GM21528 (cell line): ENCODE data around the gene CCDC40.
"Not testable (repeated sequence)": the region's sequence is repeated elsewhere in the genome, so short reads cannot be mapped to it uniquely, and the experiment has no call there.

Experiments
- ATAC-seq: cut with Tn5 transposase; IDR thresholded peaks from one replicate; pipeline ENCODE4 v1.9.1; 2021; ENCODE audit warnings: mild to moderate bottlenecking, moderate library complexity; ENCODE audit not compliant: unreplicated experiment, low FRiP score

Gene CCDC40

DNA sequence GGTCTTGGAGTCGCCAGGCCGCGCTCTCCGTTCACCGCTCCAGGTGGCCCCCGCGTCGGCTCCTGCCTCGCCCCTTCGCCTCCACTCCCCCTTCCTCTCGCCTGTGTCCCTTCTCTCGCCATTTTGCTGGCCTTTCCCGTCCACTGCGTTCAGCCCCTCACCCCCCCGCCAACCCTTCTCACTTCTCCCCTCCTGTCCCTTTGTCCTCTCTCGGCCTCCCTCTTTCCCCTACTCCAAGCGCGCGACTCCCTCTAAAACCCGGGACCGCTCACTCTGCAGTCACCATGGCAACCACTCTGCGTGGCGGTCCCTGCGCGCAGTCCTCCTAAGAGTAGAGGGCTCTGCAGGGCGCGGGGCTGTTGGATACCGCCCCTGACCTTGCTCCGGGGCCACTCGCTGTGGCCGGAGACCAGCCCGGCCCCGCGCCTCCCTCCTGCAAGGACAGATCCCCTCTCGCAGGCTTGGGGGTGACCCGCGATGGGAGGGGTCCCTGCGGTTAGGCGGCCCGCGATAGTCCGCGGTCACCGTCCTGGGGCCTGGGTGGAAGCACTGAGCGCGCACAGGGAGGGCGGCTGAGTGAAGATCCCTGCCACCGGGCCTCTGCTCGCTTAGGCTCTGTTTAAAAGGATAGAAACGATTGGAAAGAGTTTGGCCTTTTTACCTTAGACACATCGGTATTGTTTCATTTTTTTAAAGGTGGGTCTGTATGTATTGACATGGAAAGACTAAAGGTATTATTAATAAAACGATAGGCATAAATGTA, 454 bp downstream of the CCDC40 start:
- ATAC-seq, result no peak

DNA sequence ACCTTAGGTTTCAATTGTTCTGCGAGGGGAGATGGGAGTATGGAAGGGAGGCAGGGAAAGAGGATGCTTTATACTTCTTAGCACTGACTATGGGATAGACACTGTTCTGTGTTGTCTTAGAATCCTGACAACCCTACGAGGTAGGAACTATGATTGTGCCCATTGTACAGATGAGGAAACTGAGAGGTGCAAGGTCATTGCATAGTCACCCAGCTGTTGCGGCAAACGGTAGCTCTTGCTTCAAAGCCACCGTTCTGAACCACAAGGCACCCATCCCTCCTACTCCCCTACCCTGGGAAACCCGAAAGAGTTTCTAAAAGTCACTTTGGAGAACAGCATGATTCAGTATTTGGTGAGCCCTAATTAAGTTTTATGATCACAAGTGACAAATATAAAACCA, 7.5 kb downstream of the CCDC40 start:
- no peak for ATAC-seq

DNA sequence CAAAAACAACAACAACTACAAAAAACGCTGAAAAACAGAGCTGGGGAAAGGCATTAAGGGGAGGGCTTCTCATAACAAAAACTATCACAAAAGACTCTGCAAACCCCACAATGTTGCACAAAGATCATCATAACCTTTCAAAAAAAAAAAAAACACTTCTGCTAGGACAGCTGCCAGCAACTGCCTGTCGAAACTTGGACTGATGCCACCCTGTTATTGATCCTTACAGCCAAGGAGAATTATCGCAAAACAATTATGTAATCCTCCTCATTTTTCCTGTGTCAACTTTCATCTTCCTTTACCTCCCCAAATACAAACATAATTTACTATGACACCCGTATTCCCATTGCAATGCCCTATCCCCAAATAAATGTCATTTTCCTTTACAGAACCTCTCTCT, 9.3 kb downstream of the CCDC40 start:
- ATAC-seq, result no peak

DNA sequence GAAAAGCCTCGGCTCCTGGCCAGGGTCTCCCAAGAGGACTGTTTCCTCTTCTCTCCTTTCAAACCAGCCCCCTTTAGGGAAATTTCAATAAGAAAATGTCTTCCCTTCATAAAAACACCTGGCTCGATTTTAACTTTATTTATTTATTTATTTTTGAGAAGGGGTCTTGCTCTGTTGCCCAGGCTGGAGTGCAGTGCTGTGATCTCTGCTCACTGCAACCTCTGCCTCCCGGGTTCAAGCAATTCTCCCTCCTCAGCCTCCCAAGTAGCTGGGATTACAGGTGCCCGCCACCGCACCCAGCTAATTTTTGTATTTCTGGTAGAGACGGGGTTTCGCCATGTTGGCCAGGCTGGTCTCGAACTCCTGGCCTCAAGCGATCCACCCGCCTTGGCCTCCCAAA, 10.3 kb downstream of the CCDC40 start:
- ATAC-seq, result not testable (repeated sequence)

DNA sequence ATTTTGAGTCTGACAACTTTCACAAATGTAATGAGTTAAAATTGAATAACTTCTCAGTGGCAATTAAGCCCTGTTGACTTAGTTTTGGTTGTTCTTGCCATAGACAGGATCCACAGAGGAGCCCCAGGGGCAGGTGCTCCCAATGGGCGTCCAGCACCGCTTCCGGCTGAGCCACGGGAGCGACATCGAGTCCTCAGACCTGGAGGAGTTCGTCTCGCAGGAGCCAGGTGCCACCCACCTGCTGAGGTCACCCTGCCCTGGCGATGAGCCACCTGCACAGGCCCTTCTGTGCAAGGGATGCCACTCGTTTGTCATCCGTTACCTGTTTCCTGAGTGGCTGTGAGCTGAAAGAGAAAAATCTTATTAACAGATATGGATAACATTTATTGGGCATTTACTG, 10.7 kb downstream of the CCDC40 start:
- no peak for ATAC-seq

DNA sequence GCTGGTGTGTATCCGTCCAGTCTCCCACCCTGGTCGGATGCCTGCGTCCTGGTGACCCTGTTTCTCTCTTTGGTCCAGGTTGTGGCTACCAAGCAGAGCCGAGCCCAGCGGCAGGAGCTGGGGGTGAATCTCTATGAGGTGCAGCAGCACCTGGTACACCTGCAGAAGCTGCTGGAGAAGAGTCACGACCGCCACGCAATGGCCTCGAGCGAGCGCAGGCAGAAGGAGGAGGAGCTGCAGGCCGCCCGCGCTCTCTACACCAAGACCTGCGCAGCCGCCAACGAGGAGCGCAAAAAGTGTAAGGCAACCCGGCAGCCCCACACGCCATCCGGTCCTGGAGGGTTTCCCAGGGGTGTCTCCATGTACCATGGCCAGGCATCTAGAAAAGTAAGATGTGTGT, 13.5 kb downstream of the CCDC40 start:
- no peak for ATAC-seq

DNA sequence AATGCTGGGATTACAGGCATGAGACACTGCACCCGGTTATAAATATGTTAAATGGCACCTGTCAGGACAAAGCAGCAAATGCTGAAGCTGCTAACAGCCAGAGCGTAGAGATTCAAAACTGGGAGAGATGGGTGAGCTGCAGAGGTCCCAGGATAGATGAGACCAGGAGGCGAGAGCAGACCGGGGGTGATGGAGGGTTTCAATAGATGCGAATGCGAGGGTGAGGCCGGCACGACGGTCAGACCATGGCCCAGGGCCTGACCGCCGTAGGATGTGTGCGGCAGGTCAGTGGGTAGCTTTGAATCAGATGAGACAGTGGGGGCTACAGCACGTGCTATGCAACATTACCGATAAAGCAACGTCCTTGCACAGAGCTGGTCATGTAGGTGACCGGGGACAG, 14.3 kb downstream of the CCDC40 start:
- ATAC-seq, result no peak

DNA sequence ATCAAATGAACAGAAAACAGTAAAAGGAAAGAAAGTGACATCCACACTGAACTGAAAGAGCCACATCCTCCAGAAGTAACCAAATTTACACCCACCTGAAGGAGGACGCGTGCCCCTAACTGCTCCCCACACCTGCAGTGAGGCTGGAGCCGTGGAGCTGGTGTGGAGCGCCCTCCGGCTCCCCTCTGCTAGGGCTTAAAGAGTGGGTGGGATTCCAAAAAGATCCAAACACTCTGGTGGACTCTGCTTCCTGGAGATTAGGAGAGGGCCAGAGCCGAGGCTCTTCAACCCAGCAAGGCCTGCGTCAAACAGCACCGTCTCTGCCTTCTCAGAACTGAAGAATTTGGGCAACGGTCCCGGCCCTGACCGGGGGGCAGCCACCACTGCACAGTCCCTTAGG, 15.2 kb downstream of the CCDC40 start:
- no peak for ATAC-seq

DNA sequence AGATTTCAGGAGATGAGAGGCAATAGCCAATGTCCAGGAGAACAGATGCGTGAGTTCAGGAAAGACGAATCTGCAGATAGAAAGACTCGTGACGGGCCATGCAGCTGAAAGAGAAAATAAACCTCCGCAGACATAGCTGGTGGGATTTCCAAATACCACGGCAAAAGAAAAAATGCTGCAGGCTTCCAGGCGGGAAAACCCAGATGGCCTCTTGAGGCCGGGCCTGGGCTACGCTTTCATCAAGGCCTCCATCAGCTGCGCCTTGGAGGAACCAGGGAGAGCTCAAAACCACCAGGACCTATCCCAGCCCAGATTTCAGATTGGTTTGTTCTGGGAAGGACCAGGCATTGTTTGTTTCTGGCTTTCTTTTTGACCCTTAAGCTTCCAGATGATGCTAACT, 16.7 kb downstream of the CCDC40 start:
- ATAC-seq, result no peak

DNA sequence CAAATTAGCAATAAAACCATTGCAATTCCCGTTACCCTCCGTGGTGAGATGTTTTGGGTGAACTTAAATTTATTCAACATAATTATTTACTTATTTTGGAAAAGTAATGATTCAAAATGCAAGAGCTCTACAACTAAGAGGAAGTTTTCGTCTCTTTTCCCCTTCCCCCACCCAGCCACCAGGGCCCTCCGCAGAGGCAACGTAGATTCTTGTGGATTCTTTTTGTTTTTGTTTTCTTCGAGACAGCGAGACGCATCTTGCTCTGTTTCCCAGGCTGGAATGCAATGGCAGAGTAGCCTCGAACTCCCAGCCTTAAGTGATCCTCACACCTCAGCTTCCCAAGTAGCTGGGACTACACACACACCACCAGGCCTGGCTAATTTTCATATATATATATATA, 19.2 kb downstream of the CCDC40 start:
- ATAC-seq, result no peak

DNA sequence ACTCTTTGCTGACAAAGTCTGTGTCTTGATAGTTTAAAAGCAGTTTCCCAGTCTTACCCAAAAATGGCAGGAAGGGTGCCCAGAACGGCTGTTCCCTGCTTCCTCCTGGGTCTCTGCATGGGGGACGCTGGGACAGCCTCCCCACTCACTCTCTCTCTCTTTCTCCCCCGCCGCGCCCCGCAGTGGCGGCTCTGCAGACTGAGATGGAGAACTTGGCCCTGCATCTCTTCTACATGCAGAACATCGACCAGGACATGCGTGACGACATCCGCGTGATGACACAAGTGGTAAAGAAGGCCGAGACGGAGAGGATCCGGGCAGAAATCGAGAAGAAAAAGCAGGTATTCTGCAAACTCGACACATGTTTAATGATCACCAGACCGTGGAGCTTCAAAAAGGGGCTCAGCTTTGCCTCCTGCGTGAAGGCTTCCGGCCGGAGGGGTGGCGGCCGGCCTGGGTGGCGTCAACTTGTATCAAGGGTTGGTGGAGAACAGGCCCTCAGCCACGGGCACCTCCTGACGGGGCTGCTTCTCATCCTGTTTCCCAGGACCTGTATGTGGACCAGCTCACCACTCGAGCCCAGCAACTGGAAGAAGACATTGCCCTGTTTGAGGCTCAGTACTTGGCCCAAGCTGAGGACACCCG, 22.0 kb downstream of the CCDC40 start:
- no peak for ATAC-seq

DNA sequence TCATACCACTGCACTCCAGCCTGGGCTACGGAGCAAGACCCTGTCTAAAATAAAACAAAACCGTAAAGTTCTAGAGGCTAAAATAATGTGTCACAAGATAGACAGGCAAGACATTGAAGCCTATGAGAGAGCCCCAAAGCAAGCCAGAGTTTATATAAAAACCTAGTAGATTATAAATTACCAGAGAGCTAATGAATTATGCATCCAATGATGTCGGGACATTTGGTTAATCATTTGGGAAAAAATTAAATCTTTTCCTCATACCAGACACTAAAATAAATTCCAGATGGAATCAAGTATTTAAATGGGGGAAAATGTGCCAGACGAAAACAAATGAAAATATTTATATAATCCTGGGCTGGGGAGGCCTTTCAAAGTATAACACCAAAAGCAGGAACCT, 24.2 kb downstream of the CCDC40 start:
- ATAC-seq, result no peak

DNA sequence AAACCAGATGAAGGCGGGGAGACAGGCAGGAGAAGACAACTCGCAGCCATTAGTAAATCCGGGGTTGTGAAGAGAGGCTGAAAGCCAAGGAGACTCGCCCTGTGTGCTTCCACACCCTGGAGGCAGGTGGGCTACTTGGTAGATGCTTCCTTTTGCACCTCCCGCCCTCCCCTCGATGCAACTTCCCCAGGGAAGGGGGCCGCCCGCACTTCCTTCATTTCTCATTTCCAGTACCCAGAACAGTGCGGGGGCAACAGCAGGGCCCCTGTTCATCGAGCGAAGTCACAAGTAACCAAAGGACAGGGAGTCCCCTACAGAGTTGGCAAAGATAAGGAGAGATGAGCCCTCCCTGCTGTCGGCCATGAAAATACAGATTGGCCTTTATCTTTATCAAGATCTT, 25.0 kb downstream of the CCDC40 start:
- no peak for ATAC-seq

DNA sequence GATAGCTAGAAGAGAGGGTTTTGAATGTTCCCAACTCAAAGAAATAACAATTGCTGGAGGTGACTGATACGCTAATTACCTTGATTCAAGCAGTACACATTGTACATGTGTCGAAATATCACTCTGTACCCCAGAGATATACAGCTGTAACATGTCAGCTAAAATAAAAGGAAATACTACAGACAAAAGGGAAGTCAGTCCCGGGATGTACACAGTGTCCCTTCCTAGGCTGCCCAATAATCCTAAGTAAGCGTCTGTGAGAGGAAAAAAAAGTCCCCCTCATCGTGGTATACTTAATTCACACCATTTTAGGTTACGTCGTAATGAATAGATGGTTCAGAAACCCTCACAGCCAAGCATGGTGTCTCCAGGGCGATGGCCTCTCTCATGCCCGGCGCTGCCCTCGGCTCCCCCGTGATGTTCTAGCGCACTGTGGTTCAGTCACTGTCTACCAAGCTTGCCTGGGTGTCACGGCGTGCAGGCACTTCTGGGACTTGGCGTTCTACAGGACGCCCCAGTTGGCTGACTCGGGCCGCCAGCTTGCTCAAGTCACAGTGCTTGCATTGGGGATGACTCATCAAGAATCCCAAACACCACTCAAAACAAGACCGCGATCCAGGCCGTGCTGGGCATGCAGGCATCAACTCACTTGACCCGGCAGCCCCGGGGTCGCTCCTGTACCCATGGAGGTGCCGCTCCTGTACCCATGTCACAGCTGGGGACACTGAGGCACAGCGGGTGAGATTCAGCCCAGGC, 27.6 kb downstream of the CCDC40 start:
- ATAC-seq, result no peak

DNA sequence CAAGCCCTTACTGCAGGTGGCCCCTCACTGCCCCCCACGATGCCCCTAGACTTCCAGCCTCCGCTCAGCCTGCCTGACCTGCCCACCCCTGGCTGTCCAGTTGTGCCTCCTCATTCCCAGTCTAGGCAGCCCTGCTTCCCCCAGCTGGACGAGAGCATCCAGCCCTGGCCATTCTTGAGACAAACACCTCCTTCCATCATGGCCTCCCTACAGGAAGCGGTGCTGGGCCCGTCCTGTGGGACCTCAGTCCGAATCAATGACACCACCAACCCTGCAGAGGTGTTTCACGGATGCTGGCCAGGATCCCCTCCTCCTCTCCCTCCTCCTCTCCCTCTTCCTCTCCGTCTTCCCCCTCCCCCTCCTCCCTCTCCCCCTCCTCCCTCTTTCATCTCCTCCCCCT, 28.3 kb downstream of the CCDC40 start:
- ATAC-seq, result no peak

DNA sequence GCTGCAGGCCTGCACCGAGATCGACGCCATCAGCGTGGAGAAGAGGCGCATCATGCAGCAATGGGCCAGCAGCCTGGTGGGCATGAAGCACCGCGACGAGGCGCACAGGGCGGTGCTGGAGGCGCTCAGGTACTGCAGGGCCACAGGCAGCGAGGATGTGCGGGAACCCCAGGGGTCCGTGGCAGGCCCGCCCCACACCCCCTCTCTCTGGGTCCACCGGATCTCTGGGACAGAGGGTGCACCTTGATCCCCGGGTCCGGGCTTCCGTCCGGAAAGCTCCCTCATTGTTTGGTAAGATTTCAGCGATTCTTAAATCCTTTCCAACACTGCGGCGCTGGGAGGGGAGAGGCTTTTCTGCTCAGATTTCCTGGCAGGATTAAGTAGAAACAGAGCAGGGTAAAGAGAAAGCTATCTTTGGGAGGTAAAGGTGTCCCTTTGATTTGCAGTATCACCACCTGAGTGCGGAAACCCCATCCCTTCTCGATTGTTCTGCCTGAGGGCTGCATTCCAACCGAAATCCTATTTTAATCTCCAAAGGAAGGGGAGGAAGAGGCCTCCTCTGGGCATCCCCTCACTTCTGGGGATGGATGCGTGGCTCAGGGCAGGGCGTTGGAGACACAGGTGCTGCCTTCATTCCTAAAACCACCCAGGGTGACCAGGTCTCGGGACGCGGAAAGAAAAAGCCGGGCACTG, 29.2 kb downstream of the CCDC40 start:
- ATAC-seq, result no peak

DNA sequence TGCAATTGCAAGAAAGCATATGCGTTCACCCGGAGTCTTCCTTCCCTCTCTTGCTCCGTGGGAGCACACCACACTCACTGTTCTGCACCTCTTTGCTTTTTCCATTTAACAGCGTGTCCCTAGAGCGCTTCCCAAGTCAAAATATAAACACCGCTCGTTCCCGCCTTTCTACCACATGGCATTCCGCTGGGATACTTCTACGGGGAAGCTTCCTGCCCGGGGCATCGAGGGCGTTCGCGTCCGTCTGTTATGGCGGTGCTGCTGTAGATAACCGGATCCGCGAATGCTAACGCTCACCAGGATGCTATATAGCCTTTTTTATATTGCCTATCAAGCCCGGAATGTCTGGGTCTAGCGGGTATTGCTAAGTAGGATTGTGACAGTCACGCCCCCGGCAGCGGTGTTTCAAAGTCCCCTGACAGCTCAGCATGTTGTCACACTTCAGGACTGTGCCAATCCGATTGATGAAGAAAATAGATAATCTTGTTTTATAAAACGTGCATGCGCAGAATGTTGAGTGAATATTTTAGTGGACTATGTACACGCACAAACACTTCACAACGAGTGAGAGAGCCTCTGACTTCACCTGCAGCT, 31.0 kb downstream of the CCDC40 start:
- ATAC-seq, result no peak

DNA sequence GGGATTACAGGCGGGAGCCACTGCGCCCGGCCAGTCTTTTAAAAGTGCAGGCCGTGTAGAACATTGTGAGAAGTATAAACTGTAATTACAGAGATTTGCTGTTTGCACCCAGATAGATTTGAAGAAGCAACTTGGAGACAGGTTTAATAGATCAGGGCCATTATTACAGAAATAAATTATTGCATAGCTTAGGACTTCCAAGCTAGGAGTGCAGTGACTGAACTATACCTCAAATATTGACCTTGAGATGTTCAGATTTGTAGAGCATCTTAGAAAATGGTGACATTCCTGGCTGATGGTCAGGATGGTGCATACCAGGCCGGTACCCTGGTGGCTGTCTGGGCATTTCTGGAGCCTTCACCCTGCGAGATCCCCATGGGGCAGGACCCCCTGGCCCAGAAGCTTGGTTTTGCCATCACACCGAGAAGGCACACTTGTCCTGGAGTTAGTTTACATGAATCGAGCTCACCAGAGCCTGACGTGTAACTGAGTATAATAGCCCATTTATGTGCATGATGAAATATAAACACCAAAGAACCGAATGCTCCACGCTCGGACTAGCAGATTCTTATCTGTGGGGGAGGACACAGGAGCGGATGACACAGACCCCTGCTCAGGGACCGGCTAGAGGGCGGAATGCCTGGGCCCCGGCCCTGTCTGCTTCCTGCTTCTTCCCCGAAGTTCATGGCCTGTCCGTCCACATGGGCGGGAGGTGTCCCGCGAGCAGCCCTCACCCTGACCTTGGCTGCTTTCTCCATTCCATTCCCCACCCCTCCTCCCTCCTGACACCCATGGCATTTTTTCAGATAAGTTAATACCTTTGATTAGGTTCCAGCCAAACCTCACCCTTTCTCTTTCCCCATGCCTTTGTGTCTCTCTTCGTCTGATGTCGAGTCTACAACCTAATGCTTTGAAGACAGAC, 32.1 kb downstream of the CCDC40 start:
- ATAC-seq, result no peak

DNA sequence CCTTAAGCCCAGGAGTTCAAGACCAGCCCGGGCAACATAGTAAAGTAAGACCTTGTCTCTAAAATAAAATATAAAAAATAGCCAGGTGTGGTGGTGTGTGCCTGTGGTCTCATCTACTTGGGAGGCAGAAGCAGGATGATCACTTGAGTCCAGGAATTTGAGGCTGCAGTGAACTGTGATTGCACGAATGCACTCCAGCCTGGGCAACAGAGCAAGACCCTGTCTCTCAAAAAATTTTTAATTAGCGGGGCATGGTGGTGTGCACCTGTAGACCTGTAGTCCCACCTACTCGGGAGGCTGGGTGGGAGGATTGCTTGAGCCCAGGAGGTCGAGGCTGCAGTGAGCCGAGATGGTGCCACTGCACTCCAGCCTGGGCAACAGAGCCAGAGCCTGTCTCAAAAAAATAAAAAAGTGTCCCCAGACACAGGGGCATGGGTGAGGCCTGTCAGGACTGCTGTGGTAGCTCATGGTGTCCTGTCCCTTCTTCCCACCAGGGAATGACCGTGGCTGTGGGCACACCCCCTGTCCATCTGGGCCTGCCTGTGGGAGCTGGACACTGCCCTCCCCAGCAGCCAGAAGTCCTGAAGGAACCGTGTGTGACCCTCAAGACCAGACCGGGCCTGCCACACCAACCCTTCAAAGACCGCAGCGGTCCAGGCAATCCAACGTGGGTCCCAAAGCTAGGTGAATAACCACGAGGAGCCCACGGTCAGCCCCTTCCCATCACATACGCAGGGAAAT, 34.1 kb downstream of the CCDC40 start:
- no peak for ATAC-seq
